DOHH2 (cell line): Measurements from ENCODE around the gene NSD2.

Experiments
- EZH2phosphoT487 ChIP-seq: fragments of 200-600 bp; sonication (generic); IDR thresholded peaks from 2 replicates; pipeline ENCODE4 v1.6.1; 2017; ENCODE audit warnings: borderline replicate concordance, mild to moderate bottlenecking, antibody characterized with exemption, low read length, moderate library complexity, mixed read lengths
- TF ChIP-seq, protein P1 (sequence below): fragments of 200-600 bp; sonication (generic); IDR thresholded peaks from one replicate; pipeline ENCODE4 v1.5.1; 2014; ENCODE audit warnings: antibody characterized with exemption, mild to moderate bottlenecking, low read depth, low read length; ENCODE audit not compliant: poor library complexity, severe bottlenecking

GRCh38 chr4:1855333-1856070 lies 15.7 kb upstream of the NSD2 start:
- TF ChIP-seq, protein P1, sequence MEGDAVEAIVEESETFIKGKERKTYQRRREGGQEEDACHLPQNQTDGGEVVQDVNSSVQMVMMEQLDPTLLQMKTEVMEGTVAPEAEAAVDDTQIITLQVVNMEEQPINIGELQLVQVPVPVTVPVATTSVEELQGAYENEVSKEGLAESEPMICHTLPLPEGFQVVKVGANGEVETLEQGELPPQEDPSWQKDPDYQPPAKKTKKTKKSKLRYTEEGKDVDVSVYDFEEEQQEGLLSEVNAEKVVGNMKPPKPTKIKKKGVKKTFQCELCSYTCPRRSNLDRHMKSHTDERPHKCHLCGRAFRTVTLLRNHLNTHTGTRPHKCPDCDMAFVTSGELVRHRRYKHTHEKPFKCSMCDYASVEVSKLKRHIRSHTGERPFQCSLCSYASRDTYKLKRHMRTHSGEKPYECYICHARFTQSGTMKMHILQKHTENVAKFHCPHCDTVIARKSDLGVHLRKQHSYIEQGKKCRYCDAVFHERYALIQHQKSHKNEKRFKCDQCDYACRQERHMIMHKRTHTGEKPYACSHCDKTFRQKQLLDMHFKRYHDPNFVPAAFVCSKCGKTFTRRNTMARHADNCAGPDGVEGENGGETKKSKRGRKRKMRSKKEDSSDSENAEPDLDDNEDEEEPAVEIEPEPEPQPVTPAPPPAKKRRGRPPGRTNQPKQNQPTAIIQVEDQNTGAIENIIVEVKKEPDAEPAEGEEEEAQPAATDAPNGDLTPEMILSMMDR, result no peak
- no peak for TF ChIP-seq EZH2phosphoT487
